Tongue (tissue), 2 donors: ENCODE results near the gene BRIP1. TPM values are rescaled to one million over a fixed set of nuclear protein-coding genes. Genes with fewer than 3 reads are reported as not detected.
"Not testable (repeated sequence)": the region's sequence is repeated elsewhere in the genome, so short reads cannot be mapped to it uniquely, and the experiment has no call there.

ENCODE experiments used
- DNase-seq: peaks from one replicate; pipeline ENCODE4 v3.0.0-alpha.2; 2015
- total RNA-seq: library from RNA; depleted of rRNA; stranded (reverse); fragments of >200 nt; gene quantifications from one replicate; pipeline ENCODE4 v1.2.3, GENCODE V29; 2014

Gene BRIP1
- total RNA-seq, 1 donor from 2014 or later: 6.5 TPM

DNA sequence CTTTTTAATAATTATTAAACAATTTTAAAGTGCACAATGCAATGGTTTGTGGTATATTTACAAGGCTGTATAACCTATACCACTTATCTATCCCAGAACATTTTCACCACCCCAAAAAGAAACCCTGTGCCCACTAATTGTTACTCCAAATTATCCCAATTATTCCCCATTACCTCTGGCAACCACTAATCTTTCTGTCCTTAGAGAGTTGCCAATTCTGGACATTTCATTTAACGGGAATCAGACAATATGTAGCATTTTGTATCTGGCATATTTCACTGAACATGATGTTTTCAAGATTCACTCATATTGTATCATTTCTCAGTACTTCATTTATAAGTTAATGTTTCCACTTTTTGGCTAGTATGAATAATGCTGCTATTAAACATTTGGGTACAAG, 169.2 kb downstream of the BRIP1 start:
- DNase-seq: no peak

- DNase-seq: no peak
Measured at GRCh38 chr17:61689610-61690180, 173.6 kb downstream of the BRIP1 start.

DNA sequence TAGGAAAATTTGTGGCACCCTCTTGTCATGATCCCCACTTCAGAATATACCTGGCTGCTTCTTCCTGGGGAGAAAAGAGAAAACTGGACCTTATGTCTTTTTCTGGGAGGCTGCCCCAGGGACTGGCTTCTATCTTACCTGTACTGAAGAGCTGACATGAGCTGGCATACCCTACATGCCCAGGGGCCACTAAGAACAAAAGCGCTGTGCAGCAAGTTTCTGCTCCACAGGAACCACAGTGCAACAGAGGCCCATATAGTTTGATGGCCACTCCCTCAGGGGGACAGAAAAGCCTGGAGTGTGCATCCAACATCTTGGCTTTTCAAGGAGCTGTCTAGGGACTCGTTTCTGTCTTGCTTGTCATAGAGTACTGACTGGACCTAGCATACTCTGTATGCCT, 175.6 kb downstream of the BRIP1 start:
- DNase-seq: no peak

GRCh38 chr17:61686113-61686512, 177.2 kb downstream of the BRIP1 start:
- DNase-seq: no peak

DNA sequence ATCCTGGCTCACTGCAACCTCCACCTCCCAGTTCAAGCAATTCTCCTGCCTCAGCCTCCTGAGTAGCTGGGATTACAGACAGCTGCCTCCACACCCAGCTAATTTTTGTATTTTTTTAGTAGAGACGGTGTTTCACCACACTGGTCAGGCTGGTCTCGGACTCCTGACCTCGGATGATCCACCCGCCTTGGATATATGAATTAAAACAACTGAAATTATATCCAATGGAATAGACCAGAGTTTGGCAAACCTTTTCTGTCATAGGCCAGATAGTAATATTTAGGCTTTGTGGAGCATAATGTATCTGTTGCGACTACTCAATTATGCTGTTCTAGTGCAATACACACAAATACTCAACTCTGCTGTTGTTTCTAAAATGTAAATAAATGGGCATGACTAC, 178.5 kb downstream of the BRIP1 start:
- no peak for DNase-seq

DNA sequence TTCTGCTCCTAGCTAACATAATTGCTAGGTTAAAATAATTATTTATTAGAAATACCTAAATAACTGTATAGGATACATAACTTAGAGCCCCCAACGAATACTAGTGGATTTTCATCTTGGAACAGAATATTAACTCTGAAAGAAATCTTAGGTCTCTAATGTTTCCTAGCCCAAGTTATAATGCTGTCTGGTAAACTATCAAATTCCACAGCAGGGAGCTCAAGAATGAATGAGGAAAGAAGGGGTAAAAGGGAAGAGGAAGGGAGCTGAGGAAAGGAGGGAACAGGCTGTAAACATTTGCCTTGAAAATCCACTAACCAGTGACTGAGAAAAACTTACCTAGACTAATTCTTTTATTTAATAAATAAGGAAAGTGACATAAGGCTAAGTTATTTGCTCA, 179.2 kb downstream of the BRIP1 start:
- no peak for DNase-seq

DNA sequence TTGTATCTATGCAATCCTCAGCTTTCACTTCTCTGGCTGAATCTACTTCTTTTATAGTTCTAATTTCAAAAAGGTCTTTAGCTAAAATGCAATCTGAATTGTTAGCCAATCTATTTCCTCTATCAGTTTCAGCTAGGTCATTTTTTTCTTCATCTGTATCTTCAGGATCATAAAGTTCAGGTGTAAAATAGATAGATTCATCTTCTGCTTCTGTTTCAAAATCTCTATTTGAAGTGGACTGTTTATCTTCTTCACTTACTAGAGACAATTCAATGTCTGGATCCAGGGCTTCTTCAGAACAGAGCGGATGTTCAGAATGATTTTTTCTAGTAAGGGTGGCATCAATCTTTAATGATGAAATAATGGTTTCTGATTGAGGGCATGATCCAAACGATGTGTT, 179.9 kb downstream of the BRIP1 start:
- no peak for DNase-seq

DNA sequence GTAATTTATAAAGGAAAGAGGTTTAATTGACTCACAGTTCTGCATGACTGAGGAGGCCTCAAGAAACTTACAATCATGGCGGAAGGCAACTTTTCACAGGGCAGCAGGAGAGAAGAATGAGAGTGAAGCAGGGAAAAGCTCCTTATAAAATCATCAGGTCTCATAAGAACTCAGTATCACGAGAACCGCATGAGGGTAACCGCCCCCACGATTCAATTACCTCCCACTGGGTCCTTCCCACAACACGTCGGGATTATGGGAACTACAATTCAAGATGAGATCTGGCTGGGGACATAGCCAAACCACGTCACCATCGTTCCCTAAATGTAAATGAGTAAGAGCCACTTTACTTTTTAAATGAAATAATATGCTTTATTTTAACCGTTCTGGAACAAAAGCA, 182.4 kb downstream of the BRIP1 start:
- no peak for DNase-seq

- no peak for DNase-seq
Measured at GRCh38 chr17:61678339-61678738, 185.0 kb downstream of the BRIP1 start.

DNA sequence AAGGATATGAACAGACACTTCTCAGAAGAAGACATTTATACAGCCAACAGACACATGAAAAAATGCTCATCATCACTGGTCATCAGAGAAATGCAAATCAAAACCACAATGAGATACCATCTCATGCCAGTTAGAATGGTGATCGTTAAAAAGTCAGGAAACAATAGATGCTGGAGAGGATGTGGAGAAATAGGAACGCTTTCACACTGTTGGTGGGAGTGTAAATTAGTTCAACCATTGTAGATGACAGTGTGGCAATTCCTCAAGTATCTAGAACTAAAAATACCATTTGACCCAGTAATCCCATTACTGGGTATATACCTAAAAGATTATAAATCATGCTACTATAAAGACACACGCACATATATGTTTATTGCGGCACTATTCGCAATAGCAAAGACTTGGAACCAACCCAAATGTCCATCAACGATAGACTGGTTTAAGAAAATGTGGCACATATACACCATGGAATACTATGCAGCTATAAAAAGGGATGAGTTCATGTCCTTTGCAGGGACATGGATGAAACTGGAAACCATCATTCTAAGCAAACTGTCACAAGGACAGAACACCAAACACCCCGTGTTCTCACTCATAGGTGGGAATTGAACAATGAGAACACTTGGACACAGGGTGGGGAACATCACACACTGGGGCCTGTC, 186.0 kb downstream of the BRIP1 start:
- not testable (repeated sequence) for DNase-seq

DNA sequence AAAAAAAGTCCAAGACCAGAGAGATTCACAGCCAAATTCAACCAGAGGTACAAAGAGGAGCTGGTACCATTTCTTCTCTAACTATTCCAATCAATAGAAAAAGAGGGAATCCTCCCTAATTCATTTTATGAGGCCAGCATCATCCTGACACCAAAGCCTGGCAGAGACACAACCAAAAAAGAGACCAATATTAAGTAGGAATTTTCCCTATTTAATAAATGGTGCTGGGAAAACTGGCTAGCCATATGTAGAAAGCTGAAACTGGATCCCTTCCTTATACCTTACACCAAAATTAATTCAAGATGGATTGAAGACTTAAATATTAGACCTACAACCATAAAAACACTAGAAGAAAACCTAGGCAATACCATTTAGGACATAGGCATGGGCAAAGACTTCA, 186.8 kb downstream of the BRIP1 start:
- not testable (repeated sequence) for DNase-seq

- DNase-seq: not testable (repeated sequence)
Measured at GRCh38 chr17:61674609-61675008, 188.7 kb downstream of the BRIP1 start.

GRCh38 chr17:61673019-61673897, 190.1 kb downstream of the BRIP1 start:
- DNase-seq: not testable (repeated sequence)

- DNase-seq: no peak
Measured at GRCh38 chr17:61672140-61672539, 191.2 kb downstream of the BRIP1 start.

- DNase-seq: no peak
Measured at GRCh38 chr17:61670691-61671090, 192.6 kb downstream of the BRIP1 start.

DNA sequence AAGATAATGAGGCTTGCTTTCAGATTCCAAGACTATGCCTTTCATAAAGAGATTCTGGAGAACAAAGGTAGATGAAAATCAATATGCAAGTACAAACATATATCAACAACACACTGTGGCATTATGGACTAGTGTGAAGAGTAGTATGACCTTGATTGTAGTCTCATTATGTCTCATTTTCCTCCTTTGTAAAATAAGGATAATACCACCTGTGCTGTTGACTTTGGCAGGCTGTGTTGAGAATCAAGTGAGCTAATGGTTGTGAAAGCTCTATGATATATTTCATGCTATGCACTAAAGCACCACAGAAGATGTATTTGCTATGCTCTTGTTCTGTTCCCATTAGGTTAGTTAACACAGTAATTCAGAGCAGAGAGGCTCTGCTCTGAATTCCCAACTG, 193.8 kb downstream of the BRIP1 start:
- DNase-seq: no peak

GRCh38 chr17:61668486-61668885, 194.8 kb downstream of the BRIP1 start:
- no peak for DNase-seq

DNA sequence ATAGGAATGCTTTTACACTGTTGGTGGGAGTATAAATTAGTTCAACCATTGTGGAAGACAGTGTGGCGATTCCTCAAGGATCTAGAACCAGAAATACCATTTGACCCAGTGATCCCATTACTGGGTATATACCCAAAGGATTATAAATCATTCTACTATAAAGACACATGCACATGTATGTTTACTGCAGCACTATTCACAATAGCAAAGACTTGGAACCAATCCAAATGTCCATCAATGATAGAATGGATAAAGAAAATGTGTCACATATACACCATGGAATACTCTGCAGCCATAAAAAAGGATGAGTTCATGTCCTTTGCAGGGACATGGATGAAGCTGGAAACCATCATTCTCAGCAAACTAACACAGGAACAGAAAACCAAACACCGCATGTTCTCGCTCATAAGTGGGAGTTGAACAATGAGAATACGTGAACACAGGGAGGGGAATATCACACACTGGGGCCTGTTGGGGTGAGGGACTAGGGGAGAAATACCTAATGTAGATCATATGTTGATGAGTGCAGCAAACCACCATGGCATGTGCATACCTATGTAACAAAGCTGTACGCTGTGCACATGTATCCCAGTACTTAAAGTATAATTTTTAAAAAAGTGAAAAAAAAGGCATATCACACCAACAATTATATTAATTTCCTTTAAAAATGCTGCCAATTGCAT, 196.8 kb downstream of the BRIP1 start:
- not testable (repeated sequence) for DNase-seq

DNA sequence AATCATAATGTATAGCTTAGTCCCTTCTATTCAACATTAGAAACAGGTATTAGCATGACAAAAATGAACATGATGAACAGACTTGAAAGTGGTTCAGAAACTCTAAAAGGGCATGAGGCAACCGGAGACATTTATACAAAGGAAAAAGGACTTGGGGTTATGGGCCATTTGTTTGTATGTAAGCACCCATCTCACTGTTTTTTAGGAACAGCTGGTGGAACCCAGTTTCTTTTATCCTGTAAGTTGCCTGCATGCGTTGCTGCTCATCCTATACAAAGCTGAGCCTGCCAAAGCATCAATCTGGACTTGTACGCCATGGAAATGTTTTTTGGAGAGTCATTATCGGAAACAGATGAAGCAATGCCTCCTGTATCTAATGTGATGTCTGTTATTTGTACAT, 200.0 kb downstream of the BRIP1 start:
- no peak for DNase-seq

DNA sequence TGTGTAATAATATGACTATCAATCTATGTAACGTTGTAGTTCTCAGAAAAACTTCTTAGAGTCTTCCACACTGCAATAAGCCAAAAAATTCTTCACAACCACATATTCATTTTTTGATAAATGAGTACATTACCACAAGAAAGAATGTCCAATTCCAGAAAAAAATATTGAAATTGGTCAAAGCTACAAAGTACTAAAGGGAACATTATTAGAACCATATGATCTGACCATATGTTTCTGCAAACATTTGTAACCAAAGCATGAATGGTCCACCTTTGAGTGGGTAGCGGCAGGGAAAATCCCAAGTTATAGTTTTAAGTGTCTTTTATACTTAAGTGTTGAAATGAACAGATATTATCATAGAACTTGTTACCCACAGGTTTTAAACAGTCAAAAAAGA, 200.6 kb downstream of the BRIP1 start:
- no peak for DNase-seq

DNA sequence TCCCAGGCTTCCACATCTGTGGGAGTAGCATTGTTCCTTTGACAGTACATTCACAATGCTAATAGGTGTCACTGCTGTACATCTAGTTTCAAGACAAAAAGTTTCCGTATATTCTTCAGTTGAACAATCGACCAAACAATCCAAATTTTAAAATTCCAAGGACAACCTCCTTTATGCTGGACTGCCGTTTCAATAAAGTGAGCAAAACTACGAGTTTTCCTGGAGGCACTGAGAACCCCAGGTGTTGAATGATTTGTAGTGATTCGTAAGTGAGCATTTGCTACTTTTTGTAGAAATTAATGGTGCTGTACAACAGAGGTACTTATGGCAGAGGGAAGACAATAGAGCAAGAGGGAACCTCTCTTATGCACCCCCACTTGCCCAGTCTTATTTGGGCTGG, 201.1 kb downstream of the BRIP1 start:
- no peak for DNase-seq

DNA sequence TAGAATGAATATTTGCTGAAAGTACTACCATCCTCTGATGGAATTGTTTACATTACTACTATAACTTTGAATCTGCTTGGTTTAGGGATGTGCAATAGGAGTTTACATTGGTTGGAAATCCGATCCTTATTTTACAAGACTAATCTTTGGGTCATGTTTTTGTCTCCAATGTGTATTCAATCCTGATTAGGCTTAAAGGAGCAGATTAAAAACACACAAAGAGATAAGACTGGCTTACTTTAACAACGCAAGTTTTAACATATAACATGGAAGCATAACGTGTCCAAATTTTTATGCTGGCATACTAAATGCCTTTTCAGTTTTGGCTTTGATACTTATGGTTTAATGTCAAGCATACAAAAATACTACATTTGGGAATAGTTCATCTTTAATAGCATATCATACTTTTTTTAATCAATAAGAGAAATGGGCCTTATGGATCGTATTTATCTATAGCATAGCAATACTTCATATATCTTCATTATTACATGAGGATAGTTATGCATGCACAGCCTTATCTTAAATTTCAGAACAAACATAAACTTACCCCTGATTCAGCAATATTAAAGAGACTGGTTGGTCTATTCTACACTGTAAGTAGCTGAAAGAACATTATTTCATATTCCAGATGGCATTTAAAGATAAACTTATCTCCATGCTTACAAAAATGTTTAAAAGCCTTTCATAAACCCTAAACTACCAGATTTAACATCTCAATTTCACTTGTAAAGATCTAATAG, 202.4 kb downstream of the BRIP1 start:
- DNase-seq: no peak
